Gastrocnemius medialis (tissue), 4 donors: ENCODE measurements around the gene POLA2. TPM values are rescaled to one million over a fixed set of nuclear protein-coding genes. Genes with fewer than 3 reads are reported as not detected.
"Not testable (repeated sequence)": the region's sequence is repeated elsewhere in the genome, so short reads cannot be mapped to it uniquely, and the experiment has no call there.

Experiments used
- ATAC-seq, 2 donors: fragments of 150-250 bp; one replicate each; pipeline ENCODE4 v1.9.1; 2016
- DNase-seq, 2 donors: peaks; one replicate each; pipeline ENCODE4 v3.0.0-alpha.2; 2019
- H3K27ac ChIP-seq, 4 donors: fragments of 200-600 bp; sonication (generic); 1 replicate in 1 of 4; 2 replicates in 3 of 4; pipeline ENCODE4 v1.5.1; 2016 to 2018; ENCODE audit warnings: mild to moderate bottlenecking in 2 of 4, moderate library complexity in 1 of 4
- H3K27me3 ChIP-seq, 3 donors: fragments of 200-600 bp; sonication (generic) in 2 of 3; 1 replicate in 1 of 3; 2 replicates in 2 of 3; pipeline versions ENCODE4 v1.5.1 to v1.6.0; 2016 to 2019; ENCODE audit warnings: mild to moderate bottlenecking in 1 of 3, moderate library complexity in 1 of 3
- H3K36me3 ChIP-seq, 2 donors: fragments of 200-600 bp; sonication (generic) in 1 of 2; one replicate each; pipeline ENCODE4 v1.5.1; 2017 to 2018
- H3K4me1 ChIP-seq, 2 donors: fragments of 200-600 bp; sonication (generic) in 1 of 2; one replicate each; pipeline ENCODE4 v1.5.1; 2016 to 2017; ENCODE audit warnings: mild to moderate bottlenecking in 2 of 2
- H3K4me3 ChIP-seq, 4 donors: fragments of 200-600 bp; sonication (generic) in 3 of 4; 1 replicate in 1 of 4; 2 replicates in 3 of 4; pipeline ENCODE4 v1.5.1; 2016 to 2019; ENCODE audit warnings: mild to moderate bottlenecking in 2 of 4
- H3K9me3 ChIP-seq, 3 donors: fragments of 200-600 bp; sonication (generic) in 2 of 3; 1 replicate in 1 of 3; 2 replicates in 2 of 3; pipeline ENCODE4 v1.5.1; 2016 to 2019
- CTCF ChIP-seq, 5 experiments: fragments of 450-650 bp in 3 of 5; fragments of 200-600 bp in 2 of 5; sonication (generic) in 2 of 5; IDR thresholded peaks in 4 of 5; conservative IDR thresholded peaks in 1 of 5; 1 replicate in 4 of 5; 2 replicates in 1 of 5; pipeline ENCODE4 v1.5.1; 2016 to 2019; ENCODE audit warnings: antibody characterized with exemption in 5 of 5, mild to moderate bottlenecking in 3 of 5, moderate library complexity in 3 of 5
- POLR2A ChIP-seq, 2 donors: fragments of 450-650 bp; IDR thresholded peaks; one replicate each; pipeline ENCODE4 v1.6.1; 2017; ENCODE audit warnings: antibody characterized with exemption in 2 of 2, mild to moderate bottlenecking in 2 of 2, moderate library complexity in 2 of 2
- in situ Hi-C, 4 donors: fragments of 200-750 bp; cut with MboI; loops; one replicate each; pipeline versions ENCODE4 v1.15.0 to v1.8.0; 2017; ENCODE audit warnings: low sequenced_read_pairs in 4 of 4
- intact Hi-C: fragments of 100-400 bp; cut with DNase I; formaldehyde crosslinking; loops from one replicate; pipeline ENCODE4 v1.15.1; 2023; ENCODE audit warnings: low total_unique reads
- total RNA-seq, 4 donors: library from RNA; depleted of rRNA; stranded (reverse); fragments of >200 nt; gene quantifications; one replicate each; pipeline versions ENCODE4 v1.1.0 to v1.2.3, GENCODE V29; 2016

Gene POLA2
- total RNA-seq, 4 donors from 2014 or later, result 2.9 to 9.2 (median 6.9) TPM

- DNase-seq, result no peak
- H3K27ac ChIP-seq, result no peak overlapping the region
- intact Hi-C loops (loop anchor here (5.0 kb wide), 1 partner anchor 72 kb away; the partner anchor contains the start of gene DPF2), in situ Hi-C loops (no loop called here)
- peaks cover 11 to 12% of the 10 kb centered on the region in 2 donors for H3K4me1 ChIP-seq
- no peaks in the 10 kb centered on the region for H3K36me3 ChIP-seq
- no peaks in the 10 kb centered on the region for H3K27me3 ChIP-seq
- no peak overlapping the region for H3K4me3 ChIP-seq
- ATAC-seq, result no peak
- no peaks in the 10 kb centered on the region for H3K9me3 ChIP-seq
- no peak for TF ChIP-seq CTCF (IDR thresholded peaks at IDR 0.05 in 4 of 5, conservative IDR thresholded peaks at IDR 0.05 in 1 of 5)
- no peak for TF ChIP-seq POLR2A (IDR thresholded peaks at IDR 0.05)
These were observed 1.5 kb upstream of the POLA2 start for GRCh38 chr11:65260302-65260701.

- peak overlapping the region; percentile 75 to 89 (median 78) for H3K4me3 ChIP-seq
- H3K27me3 ChIP-seq, result no peaks in the 10 kb centered on the region
- H3K27ac ChIP-seq, result peak overlapping the region; percentile 87 to 97 (median 93)
- TF ChIP-seq CTCF (IDR thresholded peaks at IDR 0.05 in 4 of 5, conservative IDR thresholded peaks at IDR 0.05 in 1 of 5) (no peak), POLR2A (IDR thresholded peaks at IDR 0.05) (no peak)
- intact Hi-C loops (loop anchor here (5.0 kb wide), 1 partner anchor 71 kb away; the partner anchor contains the start of gene DPF2), in situ Hi-C loops (no loop called here)
- DNase-seq (no peak), ATAC-seq (peak; percentile 9 to 11)
- H3K9me3 ChIP-seq, result no peaks in the 10 kb centered on the region
- H3K36me3 ChIP-seq, result no peaks in the 10 kb centered on the region
- H3K4me1 ChIP-seq, result peaks cover 11 to 12% of the 10 kb centered on the region in 2 donors
These were observed 789 bp upstream of the POLA2 start for GRCh38 chr11:65260756-65261590.

- Histone ChIP-seq H3K4me3 (peak overlapping the region; percentile 73 to 89 (median 76)), H3K27ac (peak overlapping the region; percentile 87 to 97 (median 93)), H3K4me1 (peaks cover 11 to 12% of the 10 kb centered on the region in 2 donors), H3K36me3 (peaks cover 0 to 6% of the 10 kb centered on the region in 2 donors), H3K27me3 (no peaks in the 10 kb centered on the region), H3K9me3 (no peaks in the 10 kb centered on the region)
- intact Hi-C loops (loop anchor here (5.0 kb wide), 1 partner anchor 70 kb away; the partner anchor contains the start of gene DPF2), in situ Hi-C loops (no loop called here)
- ATAC-seq (no peak), DNase-seq (no peak)
- TF ChIP-seq CTCF (IDR thresholded peaks at IDR 0.05 in 4 of 5, conservative IDR thresholded peaks at IDR 0.05 in 1 of 5), result no peak
- no peak for TF ChIP-seq POLR2A (IDR thresholded peaks at IDR 0.05)
These were observed 569 bp downstream of the POLA2 start for GRCh38 chr11:65262381-65262680.

GRCh38 chr11:65262776-65263175, 1.0 kb downstream of the POLA2 start:
- TF ChIP-seq CTCF (IDR thresholded peaks at IDR 0.05 in 4 of 5, conservative IDR thresholded peaks at IDR 0.05 in 1 of 5) (no peak), POLR2A (IDR thresholded peaks at IDR 0.05) (no peak)
- no peaks in the 10 kb centered on the region for H3K27me3 ChIP-seq
- H3K4me1 ChIP-seq, result peaks cover 11 to 12% of the 10 kb centered on the region in 2 donors
- intact Hi-C loops, result loop anchor here (5.0 kb wide), 1 partner anchor 70 kb away; the partner anchor contains the start of gene DPF2
- in situ Hi-C loops, result no loop called here
- H3K9me3 ChIP-seq, result no peaks in the 10 kb centered on the region
- ATAC-seq (no peak), DNase-seq (no peak)
- peak overlapping the region; percentile 73 to 89 (median 76) for H3K4me3 ChIP-seq
- peak overlapping the region; percentile 87 to 97 (median 93) for H3K27ac ChIP-seq
- H3K36me3 ChIP-seq, result peaks cover 0 to 8% of the 10 kb centered on the region in 2 donors

GRCh38 chr11:65264747-65265146, 3.0 kb downstream of the POLA2 start:
- H3K36me3 ChIP-seq, result peaks cover 0 to 17% of the 10 kb centered on the region in 2 donors
- H3K9me3 ChIP-seq, ATAC-seq, H3K27ac ChIP-seq, in situ Hi-C loops, H3K27me3 ChIP-seq, H3K4me3 ChIP-seq, DNase-seq: not testable (repeated sequence)
- intact Hi-C loops, result loop anchor here (5.0 kb wide), 1 partner anchor 68 kb away; the partner anchor contains the start of gene DPF2
- peaks cover 11 to 12% of the 10 kb centered on the region in 2 donors for H3K4me1 ChIP-seq
